OCI-LY7 (cell line): ENCODE results near the gene HAVCR2. TPM values are rescaled to one million over a fixed set of nuclear protein-coding genes. Genes with fewer than 3 reads are reported as not detected.

Experiments used
- BruUV-seq: library from RNA; stranded (reverse); fragments of 400-500 nt; replicated peaks from 2 replicates; lab custom pipeline; 2021; lab: Mats Ljungman, UMichigan
- CTCF ChIA-PET: fragments of 300-600 bp; sonication (Branson Sonifier 250); formaldehyde crosslinking; loops from one replicate; lab custom pipeline; 2022; ENCODE audit warnings: antibody characterized with exemption; ENCODE audit not compliant: unreplicated experiment; lab: Charles Lee
- POLR2A ChIA-PET: fragments of 300-600 bp; sonication (Branson Sonifier 250); formaldehyde crosslinking; loops from one replicate; lab custom pipeline; 2022; ENCODE audit warnings: antibody characterized with exemption; lab: Charles Lee
- DNase-seq: peaks from one replicate; pipeline ENCODE4 v3.0.0-alpha.2; 2015; ENCODE audit warnings: low spot score
- H2AFZ ChIP-seq: fragments of 200-600 bp; sonication (generic), shearing (Covaris generic); 2 replicates; pipeline ENCODE4 v1.6.1; 2014; ENCODE audit warnings: mild to moderate bottlenecking, antibody characterized with exemption, low read length, moderate library complexity
- H3K27ac ChIP-seq: fragments of 200-600 bp; sonication (generic); 2 replicates; pipeline ENCODE4 v1.5.1; 2014; ENCODE audit warnings: mixed run types, low read depth, mild to moderate bottlenecking, moderate library complexity, low read length, inconsistent platforms; ENCODE audit not compliant: poor library complexity, severe bottlenecking
- H3K36me3 ChIP-seq: fragments of 200-600 bp; sonication (generic); 2 replicates; pipeline ENCODE4 v1.6.1; 2014; ENCODE audit warnings: mild to moderate bottlenecking, antibody characterized with exemption, low read length, moderate library complexity, mixed read lengths; ENCODE audit not compliant: insufficient read depth
- H3K4me1 ChIP-seq: fragments of 200-600 bp; sonication (generic); 2 replicates; pipeline ENCODE4 v1.5.1; 2014; ENCODE audit warnings: mild to moderate bottlenecking, low read length; ENCODE audit not compliant: insufficient read depth, poor library complexity, severe bottlenecking
- H3K4me2 ChIP-seq: fragments of 200-600 bp; sonication (generic); 2 replicates; pipeline ENCODE4 v1.6.1; 2014; ENCODE audit warnings: mild to moderate bottlenecking, low read length
- H3K4me3 ChIP-seq: fragments of 200-600 bp; sonication (generic); 2 replicates; pipeline ENCODE4 v1.5.1; 2014; ENCODE audit warnings: mild to moderate bottlenecking, low read depth, low read length; ENCODE audit not compliant: poor library complexity, severe bottlenecking
- H3K79me2 ChIP-seq: fragments of 200-600 bp; sonication (generic); 2 replicates; pipeline ENCODE4 v1.6.1; 2016; ENCODE audit warnings: low read depth, mild to moderate bottlenecking, low read length, moderate library complexity, mixed read lengths; ENCODE audit not compliant: insufficient read depth
- H3K9me2 ChIP-seq: fragments of 200-600 bp; sonication (generic); 2 replicates; pipeline ENCODE4 v1.6.1; 2016; ENCODE audit warnings: mild to moderate bottlenecking, low read length, mixed read lengths; ENCODE audit not compliant: insufficient read depth
- H3K9me3 ChIP-seq: fragments of 200-600 bp; sonication (generic); 2 replicates; pipeline ENCODE4 v1.6.1; 2014; ENCODE audit warnings: mild to moderate bottlenecking, mixed run types, low read length, mixed read lengths
- H4K20me1 ChIP-seq: fragments of 200-600 bp; sonication (generic); 2 replicates; pipeline ENCODE4 v1.6.1; 2014; ENCODE audit warnings: mild to moderate bottlenecking, antibody characterized with exemption, low read length, moderate library complexity, mixed read lengths; ENCODE audit not compliant: insufficient read depth
- CTCF ChIP-seq: fragments of 200-600 bp; sonication (generic); conservative IDR thresholded peaks from 2 replicates; pipeline ENCODE4 v1.5.1; 2014; ENCODE audit warnings: mild to moderate bottlenecking, antibody characterized with exemption, low read length, moderate library complexity, mixed read lengths
- EZH2phosphoT487 ChIP-seq: fragments of 200-600 bp; sonication (generic); IDR thresholded peaks from 2 replicates; pipeline ENCODE4 v1.6.1; 2018; ENCODE audit warnings: low read depth, borderline replicate concordance, mild to moderate bottlenecking, mixed run types, antibody characterized with exemption, low read length, moderate library complexity, mixed read lengths
- intact Hi-C: fragments of 100-400 bp; cut with micrococcal nuclease; formaldehyde crosslinking; loops from one replicate; pipeline ENCODE4 v1.10.0; 2022; ENCODE audit not compliant: unreplicated experiment
- total RNA-seq, 2 experiments: library from RNA; depleted of rRNA in 1 of 2; stranded (reverse); fragments of >200 nt in 1 of 2; shearing (Covaris generic) in 1 of 2; gene quantifications; 2 replicates each; pipeline ENCODE4 v1.2.3, GENCODE V29; 2014 to 2022

The HAVCR2 gene
- total RNA-seq, 2 experiments from 2014 or later, result 4.2 to 4.4 TPM

- no peak for DNase-seq
- Histone ChIP-seq H2AFZ (no peak overlapping the region), H3K9me3 (no peaks in the 10 kb centered on the region), H3K4me3 (no peak overlapping the region), H3K36me3 (no peaks in the 10 kb centered on the region), H3K27ac (no peak overlapping the region), H3K9me2 (no peaks in the 10 kb centered on the region), H3K79me2 (no peaks in the 10 kb centered on the region), H3K4me2 (no peak overlapping the region), H4K20me1 (no peaks in the 10 kb centered on the region), H3K4me1 (no peaks in the 10 kb centered on the region)
- ChIA-PET POLR2A (interaction anchor here (0.6 to 2.9 kb wide), 3 partner anchors 12 to 66 kb away, joined by 4 to 7 read pairs (median 7); partner anchors contain the start of gene MED7), CTCF (no interaction called here)
- no TSS peak for BruUV-seq
- intact Hi-C loops, result no loop called here
- TF ChIP-seq CTCF (no peak), EZH2phosphoT487 (no peak)
Measured at GRCh38 chr5:157155297-157155696, 46.5 kb upstream of the HAVCR2 start.

GRCh38 chr5:157150995-157151394 is 42.2 kb upstream of the HAVCR2 start:
- H3K36me3 ChIP-seq, result no peaks in the 10 kb centered on the region
- TF ChIP-seq CTCF (no peak), EZH2phosphoT487 (no peak)
- no peak overlapping the region for H3K27ac ChIP-seq
- no peak overlapping the region for H2AFZ ChIP-seq
- no peak for DNase-seq
- H3K4me1 ChIP-seq, result no peaks in the 10 kb centered on the region
- no peaks in the 10 kb centered on the region for H3K9me3 ChIP-seq
- no TSS peak for BruUV-seq
- H4K20me1 ChIP-seq, result no peaks in the 10 kb centered on the region
- ChIA-PET POLR2A (no interaction called here), CTCF (no interaction called here)
- H3K79me2 ChIP-seq, result no peaks in the 10 kb centered on the region
- H3K9me2 ChIP-seq, result no peaks in the 10 kb centered on the region
- no peak overlapping the region for H3K4me3 ChIP-seq
- intact Hi-C loops, result no loop called here
- H3K4me2 ChIP-seq, result no peak overlapping the region

DNA sequence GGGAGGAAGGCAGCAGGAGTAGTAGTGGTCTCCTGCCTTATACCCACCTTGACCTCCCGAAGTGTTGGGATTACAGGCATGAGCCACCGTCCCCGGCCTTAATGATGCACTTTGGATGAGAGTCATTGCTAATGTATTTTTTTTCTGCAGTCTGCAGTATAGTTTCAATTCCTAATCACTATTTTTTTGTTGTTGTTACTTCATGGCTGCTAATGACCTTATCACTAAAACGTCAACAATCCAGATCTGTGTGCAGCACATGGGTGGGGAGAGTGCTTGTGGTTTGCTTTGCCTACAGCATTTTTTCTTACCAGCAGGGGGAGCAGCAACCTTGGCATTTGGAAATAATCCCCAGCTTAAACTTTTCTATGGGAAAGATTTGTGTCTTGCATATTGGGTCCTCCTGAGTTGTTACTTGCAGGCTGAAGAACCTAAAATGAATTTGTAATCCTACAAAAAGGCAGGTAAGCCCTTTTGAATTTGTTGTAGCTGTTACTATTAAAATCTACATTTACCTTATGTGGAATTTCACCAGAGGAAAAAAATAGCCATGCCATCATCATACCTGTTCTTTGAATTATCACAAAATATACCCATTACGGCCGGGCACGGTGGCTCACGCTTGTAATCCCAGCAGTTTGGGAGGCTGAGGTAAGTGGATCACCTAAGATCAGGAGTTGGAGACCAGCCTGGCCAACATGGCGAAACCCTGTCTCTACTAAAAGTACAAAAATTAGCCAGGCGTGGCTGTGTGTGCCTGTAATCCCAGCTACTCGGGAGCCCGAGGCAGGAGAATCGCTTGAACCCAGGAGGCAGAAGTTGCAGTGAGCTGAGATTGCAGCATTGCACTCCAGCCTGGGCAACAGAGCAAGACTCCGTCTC is 40.1 kb upstream of the HAVCR2 start:
- DNase-seq, result peak; percentile 78

More for the DNA sequence above, 40.1 kb upstream of the HAVCR2 start:
- TF ChIP-seq EZH2phosphoT487, result no peak
- peak; percentile 98 for TF ChIP-seq CTCF
- ChIA-PET CTCF (no interaction called here), POLR2A (no interaction called here)
- H3K9me2 ChIP-seq, result no peaks in the 10 kb centered on the region
- no peak overlapping the region for H3K27ac ChIP-seq
- no TSS peak for BruUV-seq
- H3K4me3 ChIP-seq, result no peak overlapping the region
- no peaks in the 10 kb centered on the region for H3K79me2 ChIP-seq
- intact Hi-C loops, result loop anchor here (1.0 to 10.0 kb wide), 5 partner anchors 104 to 594 kb away; partner anchors contain the start of gene LSM11
- H3K4me2 ChIP-seq, result no peak overlapping the region
- no peaks in the 10 kb centered on the region for H3K4me1 ChIP-seq
- no peaks in the 10 kb centered on the region for H3K9me3 ChIP-seq
- H3K36me3 ChIP-seq, result no peaks in the 10 kb centered on the region
- no peak overlapping the region for H2AFZ ChIP-seq
- no peaks in the 10 kb centered on the region for H4K20me1 ChIP-seq
